G401 (cell line): ENCODE measurements around the gene SKP2. TPM values are rescaled to one million over a fixed set of nuclear protein-coding genes. Genes with fewer than 3 reads are reported as not detected.

Experiments
- total RNA-seq: library from RNA; depleted of rRNA; stranded (reverse); fragments of >200 nt; shearing (Covaris generic); gene quantifications from 2 replicates; pipeline ENCODE4 v1.2.3, GENCODE V29; 2014; rRNA removed

The SKP2 gene
- total RNA-seq, 1 experiment from 2014 or later = 68.8 TPM

Other genes with a start within 250 kb of the SKP2 start
- not detected in 2 replicates for gene CAPSL, start 213.5 kb upstream of the SKP2 start, total RNA-seq
- gene UGT3A1, start 160.7 kb upstream of the SKP2 start, total RNA-seq = not detected in 2 replicates
- gene UGT3A2, start 85.2 kb upstream of the SKP2 start, total RNA-seq = not detected in 2 replicates
- 2.8 and 14.2 TPM in 2 replicates for gene LMBRD2, start 224 bp upstream of the SKP2 start, total RNA-seq
- 30.6 and 37.4 TPM in 2 replicates for gene NADK2, start 89.8 kb downstream of the SKP2 start, total RNA-seq
- gene RANBP3L, start 149.8 kb downstream of the SKP2 start, total RNA-seq = not detected in 2 replicates